HCT116 (cell line): Measurements from ENCODE around the gene ZDHHC14. TPM values are rescaled to one million over a fixed set of nuclear protein-coding genes. Genes with fewer than 3 reads are reported as not detected.

Experiments used
- ATAC-seq: fragments of 200-7000 bp; cut with Tn5 transposase; 2 replicates; pipeline ENCODE4 v1.9.1; 2020; ENCODE audit warnings: mild to moderate bottlenecking, moderate library complexity
- BruUV-seq: library from RNA; stranded (reverse); fragments of 400-500 nt; replicated peaks from 2 replicates; lab custom pipeline; 2021; lab: Mats Ljungman, UMichigan
- CTCF ChIA-PET: fragments of 300-600 bp; sonication (Branson Sonifier 250); formaldehyde crosslinking; loops from one replicate; lab custom pipeline; 2021; ENCODE audit warnings: antibody characterized with exemption; lab: Charles Lee
- POLR2A ChIA-PET: fragments of 300-600, 350-600 bp; sonication (Branson Sonifier 250); formaldehyde crosslinking; loops from one replicate; lab custom pipeline; 2021; ENCODE audit warnings: antibody characterized with exemption; lab: Charles Lee
- RAD21 ChIA-PET, 2 experiments: fragments of 300-600 bp; sonication (Branson Sonifier 250); formaldehyde crosslinking; loops; one replicate each; lab custom pipeline; 2023; ENCODE audit warnings: low total read pairs in 2 of 2; ENCODE audit not compliant: uncharacterized antibody in 2 of 2, unreplicated experiment in 2 of 2, low non-redundant PET in 1 of 2; lab: Charles Lee
- DNase-seq: peaks from one replicate; pipeline ENCODE4 v3.0.0-alpha.2; 2010; ENCODE audit warnings: low read depth, low spot score
- H2AFZ ChIP-seq: fragments of 200-600 bp; shearing (Covaris generic), sonication (generic); 2 replicates; pipeline ENCODE4 v1.6.1; 2017; ENCODE audit warnings: low read depth, mixed run types, mixed read lengths, antibody characterized with exemption, low read length; ENCODE audit not compliant: poor library complexity, severe bottlenecking
- H3K27ac ChIP-seq: 2 replicates; pipeline ENCODE4 v1.5.1; 2012; ENCODE audit warnings: low read depth, low read length
- H3K27me3 ChIP-seq: fragments of 200-600 bp; sonication (generic); 2 replicates; pipeline ENCODE4 v1.6.1; 2016; ENCODE audit warnings: mixed run types, low read length, mixed read lengths; ENCODE audit not compliant: insufficient read depth
- H3K36me3 ChIP-seq, 2 experiments: fragments of 200-500 bp in 1 of 2; fragments of 200-600 bp in 1 of 2; sonication (Bioruptor generic) in 1 of 2; sonication (generic) in 1 of 2; 2 replicates each; pipeline versions ENCODE4 v1.5.1 to v1.6.1; 2014 to 2016; ENCODE audit warnings: low read length in 2 of 2, inconsistent platforms in 1 of 2, mixed read lengths in 1 of 2, mixed run types in 1 of 2; ENCODE audit not compliant: insufficient read depth in 2 of 2, control insufficient read depth in 1 of 2
- H3K4me1 ChIP-seq, 2 experiments: fragments of 200-600 bp in 1 of 2; sonication (generic) in 1 of 2; 2 replicates each; pipeline versions ENCODE4 v1.5.1 to v1.6.1; 2012 to 2017; ENCODE audit warnings: low read length in 2 of 2, inconsistent platforms in 1 of 2, mild to moderate bottlenecking in 1 of 2, mixed read lengths in 1 of 2, mixed run types in 1 of 2, moderate library complexity in 1 of 2; ENCODE audit not compliant: insufficient read depth in 2 of 2, control insufficient read depth in 1 of 2
- H3K4me2 ChIP-seq: fragments of 200-600 bp; sonication (generic); 2 replicates; pipeline ENCODE4 v1.6.1; 2017; ENCODE audit warnings: mixed run types, low read length, mixed read lengths
- H3K4me3 ChIP-seq, 2 experiments: fragments of 200-600 bp in 1 of 2; sonication (generic) in 1 of 2; replicated peaks in 1 of 2; 2 replicates each; pipeline ENCODE4 v1.5.1; 2011 to 2016; ENCODE audit warnings: low read length in 2 of 2, control low read depth in 1 of 2, low read depth in 1 of 2, mild to moderate bottlenecking in 1 of 2, mixed read lengths in 1 of 2, mixed run types in 1 of 2
- H3K79me2 ChIP-seq: fragments of 200-600 bp; sonication (generic); 2 replicates; pipeline ENCODE4 v1.6.1; 2017; ENCODE audit warnings: mild to moderate bottlenecking, mixed run types, low read length, moderate library complexity, mixed read lengths; ENCODE audit not compliant: insufficient read depth
- H3K9ac ChIP-seq: fragments of 200-600 bp; sonication (generic); 2 replicates; pipeline ENCODE4 v1.6.1; 2016; ENCODE audit warnings: low read length, mixed read lengths
- H3K9me2 ChIP-seq: fragments of 200-600 bp; sonication (generic), shearing (Covaris generic); 2 replicates; pipeline ENCODE4 v1.6.1; 2017; ENCODE audit warnings: mixed run types, mild to moderate bottlenecking, moderate library complexity; ENCODE audit not compliant: insufficient read depth
- H3K9me3 ChIP-seq, 2 experiments: fragments of 200-500 bp in 1 of 2; fragments of 200-600 bp in 1 of 2; sonication (Bioruptor generic) in 1 of 2; sonication (generic) in 1 of 2; 2 replicates each; pipeline ENCODE4 v1.6.1; 2014 to 2017; ENCODE audit warnings: low read length in 2 of 2, mixed read lengths in 2 of 2, inconsistent platforms in 1 of 2, low read depth in 1 of 2, mild to moderate bottlenecking in 1 of 2, mixed run types in 1 of 2, moderate library complexity in 1 of 2; ENCODE audit not compliant: control insufficient read depth in 1 of 2, insufficient read depth in 1 of 2
- H4K20me1 ChIP-seq: fragments of 200-600 bp; sonication (generic), shearing (Covaris generic); 2 replicates; pipeline ENCODE4 v1.6.1; 2017; ENCODE audit warnings: mixed run types, mild to moderate bottlenecking, moderate library complexity; ENCODE audit not compliant: insufficient read depth
- ATF3 ChIP-seq: IDR thresholded peaks from 2 replicates; pipeline ENCODE4 v1.6.1; 2012
- CBX3 ChIP-seq: IDR thresholded peaks from 2 replicates; pipeline ENCODE4 v1.6.1; 2012; ENCODE audit warnings: low read depth
- CEBPB ChIP-seq: IDR thresholded peaks from 2 replicates; pipeline ENCODE4 v1.6.1; 2012; ENCODE audit warnings: low read depth
- CTCF ChIP-seq, 3 experiments: fragments of 200-600 bp in 1 of 3; sonication (generic) in 1 of 3; IDR thresholded peaks in 2 of 3; conservative IDR thresholded peaks in 1 of 3; 2 replicates each; pipeline ENCODE4 v1.5.1; 2012 to 2017; ENCODE audit warnings: low read depth in 2 of 3, low read length in 2 of 3, antibody characterized with exemption in 1 of 3, borderline replicate concordance in 1 of 3, control low read depth in 1 of 3, mild to moderate bottlenecking in 1 of 3, mixed read lengths in 1 of 3, mixed run types in 1 of 3, moderate library complexity in 1 of 3; ENCODE audit not compliant: insufficient read depth in 1 of 3
- EGR1 ChIP-seq: IDR thresholded peaks from 2 replicates; pipeline ENCODE4 v1.6.1; 2012; ENCODE audit warnings: low read depth
- ELF1 ChIP-seq: IDR thresholded peaks from 2 replicates; pipeline ENCODE4 v1.6.1; 2012; ENCODE audit warnings: low read depth, borderline replicate concordance
- EZH2 ChIP-seq: fragments of 200-600 bp; sonication (generic); IDR thresholded peaks from 2 replicates; pipeline ENCODE4 v1.6.1; 2017; ENCODE audit warnings: antibody characterized with exemption, mixed run types
- EZH2phosphoT487 ChIP-seq: fragments of 200-600 bp; IDR thresholded peaks from 2 replicates; pipeline ENCODE4 v1.6.1; 2018; ENCODE audit warnings: antibody characterized with exemption, borderline replicate concordance
- FOSL1 ChIP-seq: IDR thresholded peaks from 2 replicates; pipeline ENCODE4 v1.6.1; 2012; ENCODE audit warnings: low read depth
- JUND ChIP-seq: IDR thresholded peaks from 2 replicates; pipeline ENCODE4 v1.6.1; 2012
- MAX ChIP-seq: IDR thresholded peaks from 2 replicates; pipeline ENCODE4 v1.6.1; 2012
- POLR2A ChIP-seq: IDR thresholded peaks from 2 replicates; pipeline ENCODE4 v1.7.0; 2011; ENCODE audit warnings: borderline replicate concordance; ENCODE audit not compliant: insufficient read depth, insufficient read length; ENCODE audit errors: extremely low read depth
- RAD21 ChIP-seq: IDR thresholded peaks from 2 replicates; pipeline ENCODE4 v1.6.1; 2012; ENCODE audit warnings: low read depth, mild to moderate bottlenecking
- REST ChIP-seq: IDR thresholded peaks from 2 replicates; pipeline ENCODE4 v1.6.1; 2012; ENCODE audit warnings: low read depth
- SIN3A ChIP-seq: IDR thresholded peaks from 2 replicates; pipeline ENCODE4 v1.6.1; 2012; ENCODE audit warnings: low read depth
- SRF ChIP-seq: IDR thresholded peaks from 2 replicates; pipeline ENCODE4 v1.6.1; 2012; ENCODE audit warnings: low read depth
- YY1 ChIP-seq: IDR thresholded peaks from 2 replicates; pipeline ENCODE4 v1.6.1; 2011; ENCODE audit warnings: low read length, low read depth, moderate library complexity, mild to moderate bottlenecking; ENCODE audit not compliant: insufficient replicate concordance; ENCODE audit errors: extremely low read depth
- ZBTB33 ChIP-seq: IDR thresholded peaks from 2 replicates; pipeline ENCODE4 v1.6.1; 2011; ENCODE audit warnings: mild to moderate bottlenecking, low read length, moderate library complexity; ENCODE audit not compliant: insufficient replicate concordance; ENCODE audit errors: extremely low read depth
- ZFX ChIP-seq: fragments of 450-650 bp; IDR thresholded peaks from 2 replicates; pipeline ENCODE4 v1.6.1; 2017
- ZNF274 ChIP-seq: fragments of 200-500 bp; sonication (Bioruptor generic); IDR thresholded peaks from 2 replicates; pipeline ENCODE4 v1.6.1; 2014; ENCODE audit warnings: mild to moderate bottlenecking, low read depth, low read length, inconsistent platforms
- intact Hi-C: fragments of 100-400 bp; cut with micrococcal nuclease; formaldehyde crosslinking; loops from 2 replicates; pipeline ENCODE4 v1.10.0; 2022
- total RNA-seq: library from RNA; stranded (reverse); gene quantifications from one replicate; pipeline ENCODE4 v1.2.1, GENCODE V29; 2021; ENCODE audit not compliant: unreplicated experiment

Gene ZDHHC14
- total RNA-seq, 1 experiment from 2014 or later: 5.3 TPM

- CTCF ChIA-PET: no interaction called here
- RAD21 ChIA-PET: no interaction called here
- no peaks in the 10 kb centered on the region for H3K36me3 ChIP-seq
These were observed 61.3 kb downstream of the ZDHHC14 start for GRCh38 chr6:157442291-157442690.

More at GRCh38 chr6:157442291-157442690, 61.3 kb downstream of the ZDHHC14 start:
- Histone ChIP-seq H3K27me3 (no peaks in the 10 kb centered on the region), H3K9me2 (no peaks in the 10 kb centered on the region), H3K4me3 (no peak overlapping the region), H3K4me2 (no peak overlapping the region), H3K9ac (no peak overlapping the region), H3K79me2 (no peaks in the 10 kb centered on the region)
- POLR2A ChIA-PET: no interaction called here
- intact Hi-C loops: no loop called here
- no peak for DNase-seq
- no peak for TF ChIP-seq EZH2phosphoT487
- TF ChIP-seq ZFX: no peak
- no peak for TF ChIP-seq ZNF274
- TF ChIP-seq EZH2: no peak
- TF ChIP-seq CTCF (IDR thresholded peaks at IDR 0.05 in 2 of 3, conservative IDR thresholded peaks at IDR 0.05 in 1 of 3; ENCODE audit: borderline replicate concordance in 1 of 3, insufficient read depth in 1 of 3, low read depth in 2 of 3, low read length in 2 of 3): no peak
- TF ChIP-seq POLR2A: no peak
- TF ChIP-seq JUND: no peak
- TF ChIP-seq REST: no peak
- no peak for TF ChIP-seq CBX3
- no peak for TF ChIP-seq ZBTB33
- TF ChIP-seq EGR1: no peak
- no peak for TF ChIP-seq SRF
- no peak for TF ChIP-seq SIN3A
- TF ChIP-seq MAX: no peak
- no peak for TF ChIP-seq YY1
- no peak for TF ChIP-seq FOSL1
- no peak for TF ChIP-seq RAD21
- TF ChIP-seq ELF1: no peak
- TF ChIP-seq CEBPB: no peak
- TF ChIP-seq ATF3: no peak
- TF ChIP-seq, all 23 proteins: peak for 0
- H3K9me3 ChIP-seq: no peaks in the 10 kb centered on the region
- H4K20me1 ChIP-seq: no peaks in the 10 kb centered on the region
- ATAC-seq: no peak
- H3K4me1 ChIP-seq: no peaks in the 10 kb centered on the region
- H2AFZ ChIP-seq: no peak overlapping the region
- BruUV-seq: no TSS peak
- no peak overlapping the region for H3K27ac ChIP-seq
